GM12878 (cell line): Measurements from ENCODE around the gene COX10. TPM values are rescaled to one million over a fixed set of nuclear protein-coding genes. Genes with fewer than 3 reads are reported as not detected.

Source experiments
- ATAC-seq: fragments of 200-7000 bp; cut with Tn5 transposase; 3 replicates; pipeline ENCODE4 v1.9.1; 2020; ENCODE audit warnings: mild to moderate bottlenecking, moderate library complexity
- BruUV-seq: library from RNA; stranded (reverse); fragments of 400-500 nt; replicated peaks from 2 replicates; lab custom pipeline; 2021; lab: Mats Ljungman, UMichigan
- CTCF ChIA-PET: fragments of 300-600 bp; sonication (Branson Sonifier 250); formaldehyde crosslinking; extraction: SDS; loops from one replicate; lab custom pipeline; 2021; ENCODE audit warnings: inconsistent platforms; lab: Yijun Ruan, JAX
- POLR2A ChIA-PET: fragments of 350-600 bp; formaldehyde crosslinking; extraction: SDS; loops from one replicate; lab custom pipeline; 2021; ENCODE audit warnings: inconsistent platforms; lab: Charles Lee
- RAD21 ChIA-PET: fragments of 300-600 bp; sonication (Branson Sonifier 250); formaldehyde crosslinking; loops from one replicate; lab custom pipeline; 2023; ENCODE audit warnings: antibody characterized with exemption; ENCODE audit not compliant: unreplicated experiment; lab: Charles Lee
- SMC1A ChIA-PET: fragments of 300-600 bp; sonication (Branson Sonifier 250); formaldehyde crosslinking; loops from one replicate; lab custom pipeline; 2023; ENCODE audit not compliant: unreplicated experiment, uncharacterized antibody; lab: Charles Lee
- DNase-seq: peaks from one replicate; pipeline ENCODE4 v3.0.0-alpha.2; 2011; ENCODE audit warnings: low read depth, low spot score
- FAIRE-seq: peaks from 3 replicates; lab custom pipeline; 2011; peaks lifted over from hg19 to GRCh38; lab: Jason Lieb, UNC
- H2AFZ ChIP-seq: 2 replicates; pipeline ENCODE4 v1.6.0; 2011; ENCODE audit warnings: low read depth, low read length, control low read depth; ENCODE audit not compliant: control insufficient read depth
- H3K27ac ChIP-seq: 2 replicates; pipeline ENCODE4 v1.5.1; 2011; ENCODE audit warnings: control low read depth; ENCODE audit not compliant: control insufficient read depth, insufficient read depth
- H3K27me3 ChIP-seq, 2 experiments: replicated peaks in 1 of 2; 2 replicates each; pipeline versions ENCODE4 v1.6.0 to v1.6.1; 2011; ENCODE audit warnings: low read length in 1 of 2; ENCODE audit not compliant: control insufficient read depth in 2 of 2, insufficient read depth in 2 of 2
- H3K36me3 ChIP-seq, 2 experiments: 2 replicates each; pipeline ENCODE4 v1.5.1; 2011; ENCODE audit warnings: low read length in 1 of 2; ENCODE audit not compliant: control insufficient read depth in 2 of 2, insufficient read depth in 2 of 2
- H3K4me1 ChIP-seq: 2 replicates; pipeline ENCODE4 v1.6.1; 2011; ENCODE audit warnings: mild to moderate bottlenecking, low read length, moderate library complexity, mixed read lengths; ENCODE audit not compliant: control insufficient read depth, insufficient read depth
- H3K4me2 ChIP-seq: 2 replicates; pipeline ENCODE4 v1.6.0; 2011; ENCODE audit warnings: control low read depth; ENCODE audit not compliant: control insufficient read depth, insufficient read depth
- H3K4me3 ChIP-seq: fragments of 200-600 bp; sonication (generic); 2 replicates; pipeline ENCODE4 v1.5.1; 2016
- H3K79me2 ChIP-seq: 2 replicates; pipeline ENCODE4 v1.6.0; 2011; ENCODE audit warnings: low read length; ENCODE audit not compliant: control insufficient read depth, insufficient read depth
- H3K9ac ChIP-seq: 2 replicates; pipeline ENCODE4 v1.8.0; 2011; ENCODE audit warnings: low read length, control low read depth, mixed read lengths; ENCODE audit not compliant: control insufficient read depth, insufficient read depth
- H3K9me3 ChIP-seq: replicated peaks from 3 replicates; pipeline ENCODE4 v1.5.1; 2011; ENCODE audit warnings: mild to moderate bottlenecking, low read length; ENCODE audit not compliant: control insufficient read depth, insufficient read depth
- H4K20me1 ChIP-seq: 2 replicates; pipeline ENCODE4 v1.6.0; 2011; ENCODE audit not compliant: control insufficient read depth, insufficient read depth
- BCL11A ChIP-seq: IDR thresholded peaks from 2 replicates; pipeline ENCODE4 v1.6.1; 2011; ENCODE audit warnings: low read depth, low read length
- CBX3 ChIP-seq: fragments of 200-600 bp; sonication (generic); IDR thresholded peaks from 2 replicates; pipeline ENCODE4 v1.6.1; 2016; ENCODE audit warnings: low read depth, borderline replicate concordance
- EED ChIP-seq: sonication (generic); IDR thresholded peaks from 2 replicates; pipeline ENCODE4 v1.6.1; 2016; ENCODE audit warnings: antibody characterized with exemption, low read depth
- HDAC2 ChIP-seq: fragments of 200-600 bp; sonication (generic); IDR thresholded peaks from 2 replicates; pipeline ENCODE4 v1.6.1; 2017
- KLF5 ChIP-seq: fragments of 450-650 bp; IDR thresholded peaks from 2 replicates; pipeline ENCODE4 v1.6.1; 2014; ENCODE audit warnings: mild to moderate bottlenecking; ENCODE audit not compliant: partially characterized antibody
- MTA3 ChIP-seq: IDR thresholded peaks from 2 replicates; pipeline ENCODE4 v1.6.1; 2012; ENCODE audit warnings: low read length, inconsistent platforms, borderline replicate concordance
- NFYA ChIP-seq: IDR thresholded peaks from 2 replicates; pipeline ENCODE4 v1.6.1; 2011; ENCODE audit warnings: low read depth, mild to moderate bottlenecking, low read length, improper control_type of control experiment, borderline replicate concordance
- RB1 ChIP-seq: fragments of 450-650 bp; formaldehyde crosslinking; IDR thresholded peaks from 2 replicates; pipeline ENCODE4 v1.6.1; 2017; ENCODE audit warnings: mild to moderate bottlenecking, borderline replicate concordance
- RELB ChIP-seq: fragments of 450-650 bp; IDR thresholded peaks from 2 replicates; pipeline ENCODE4 v1.6.1; 2017; ENCODE audit warnings: low read depth, mild to moderate bottlenecking, moderate library complexity
- SKIL ChIP-seq: fragments of 450-650 bp; IDR thresholded peaks from 2 replicates; pipeline ENCODE4 v1.6.1; 2017; ENCODE audit warnings: mild to moderate bottlenecking, low read depth, inconsistent platforms; ENCODE audit not compliant: poor library complexity, severe bottlenecking
- SMAD1 ChIP-seq: fragments of 450-650 bp; IDR thresholded peaks from 2 replicates; pipeline ENCODE4 v1.6.1; 2018; ENCODE audit warnings: mild to moderate bottlenecking, low read depth; ENCODE audit not compliant: partially characterized antibody
- SREBF1 ChIP-seq: IDR thresholded peaks from 2 replicates; pipeline ENCODE4 v1.6.1; 2012; ENCODE audit warnings: mild to moderate bottlenecking, low read length
- SREBF2 ChIP-seq: IDR thresholded peaks from 2 replicates; pipeline ENCODE4 v1.6.1; 2012; ENCODE audit warnings: mild to moderate bottlenecking, low read length
- SUZ12 ChIP-seq: fragments of 200-600 bp; sonication (generic); IDR thresholded peaks from one replicate; pipeline ENCODE4 v1.6.1; 2018; ENCODE audit warnings: antibody characterized with exemption, mild to moderate bottlenecking; ENCODE audit not compliant: unreplicated experiment
- USF1 ChIP-seq: IDR thresholded peaks from 2 replicates; pipeline ENCODE4 v1.6.1; 2011; ENCODE audit warnings: borderline replicate concordance, low read depth, mild to moderate bottlenecking, moderate library complexity, mixed read lengths, low read length; ENCODE audit not compliant: insufficient read depth; ENCODE audit errors: extremely low read length
- WRNIP1 ChIP-seq: IDR thresholded peaks from 2 replicates; pipeline ENCODE4 v1.6.1; 2011; ENCODE audit warnings: low read depth, low read length, improper control_type of control experiment, borderline replicate concordance
- ZNF687 ChIP-seq: fragments of 450-650 bp; IDR thresholded peaks from 2 replicates; pipeline ENCODE4 v1.6.1; 2017; ENCODE audit warnings: mild to moderate bottlenecking, moderate library complexity
- WGBS: methylation state at CpG from one replicate; pipeline ENCODE4 v1.1.6; 2016; ENCODE audit warnings: low lambda C conversion rate; ENCODE audit not compliant: insufficient replicate concordance, insufficient coverage; ENCODE audit errors: missing lambda C conversion rate; 5-methylcytosine and 5-hydroxymethylcytosine counted together
- in situ Hi-C: fragments of 300-500 bp; cut with MboI; formaldehyde crosslinking; loops from 9 replicates; pipeline ENCODE4 v1.14.3; 2018; ENCODE audit warnings: mixed read lengths
- intact Hi-C: fragments of 100-400 bp; cut with micrococcal nuclease; formaldehyde crosslinking; loops from one replicate; pipeline ENCODE4 v1.14.2; 2022; ENCODE audit not compliant: unreplicated experiment
- polyA plus RNA-seq, 11 experiments: library from polyadenylated mRNA; depleted of rRNA in 4 of 11; unstranded in 6 of 11; stranded (reverse) in 5 of 11; fragments of >200 nt; fragmentation: Nextera tagmentation in 4 of 11; fragmentation: Illumina TruSeq in 1 of 11; extraction: Ambion mirVana in 4 of 11; extraction: Trizol in 1 of 11; gene quantifications; 1 replicate in 1 of 11; 2 replicates in 10 of 11; pipeline versions ENCODE4 v1.2.1 to v1.2.3, GENCODE V29; 2011 to 2016; ENCODE audit warnings: inconsistent platforms in 2 of 11, missing spikeins in 2 of 11, low read depth in 1 of 11
- total RNA-seq, 4 experiments: library from RNA; depleted of rRNA in 3 of 4; stranded (reverse); fragments of >200 nt in 3 of 4; fragmentation: Illumina TruSeq in 1 of 4; extraction: Trizol in 1 of 4; gene quantifications; 2 replicates each; pipeline versions ENCODE4 v1.2.1 to v1.2.3, GENCODE V29; 2013 to 2021

Gene COX10
- total and polyA plus RNA-seq, 10 of the 15 experiments (the other 5 are each of a cell fraction or from before 2014, with no cell fraction given) = 9.6 to 29.4 (median 21.3) TPM

GRCh38 chr17:14046978-14047377 lies 22.3 kb upstream of the COX10 start:
- DNase-seq (no peak), FAIRE-seq (no peak), ATAC-seq (no peak)
- H2AFZ ChIP-seq = no peak overlapping the region
- H3K4me3 ChIP-seq = no peak overlapping the region
- intact Hi-C loops (no loop called here), in situ Hi-C loops (no loop called here)
- no peaks in the 10 kb centered on the region for H4K20me1 ChIP-seq
- CTCF ChIA-PET = interaction anchor here (1.0 to 1.1 kb wide), 2 partner anchors 19 to 450 kb away, joined by 3 to 4 read pairs; no protein-coding TSS in a partner anchor
- no peaks in the 10 kb centered on the region for H3K79me2 ChIP-seq
- H3K4me2 ChIP-seq = no peak overlapping the region
- H3K9me3 ChIP-seq = no peaks in the 10 kb centered on the region
- POLR2A ChIA-PET = no interaction called here
- peaks cover 6% of the 10 kb centered on the region; the same call in 1 of the 2 replicates for H3K4me1 ChIP-seq
- no peaks in the 10 kb centered on the region for H3K27me3 ChIP-seq
- H3K9ac ChIP-seq = no peak overlapping the region
- no TSS peak for BruUV-seq
- 97% methylated on average over 6 of the region's 6 CpGs for WGBS
- H3K27ac ChIP-seq = no peak overlapping the region
- no peaks in the 10 kb centered on the region; a peak in 1 of 4 replicates for H3K36me3 ChIP-seq
- SMC1A ChIA-PET = interaction anchor here (1.3 kb wide), 1 partner anchor 9 kb away, joined by 3 read pairs; no protein-coding TSS in a partner anchor
- RAD21 ChIA-PET = no interaction called here
- no peak for TF ChIP-seq RB1
- TF ChIP-seq SKIL = no peak
- no peak for TF ChIP-seq MTA3
- TF ChIP-seq SMAD1 = no peak
- TF ChIP-seq WRNIP1 = no peak
- TF ChIP-seq USF1 = no peak
- TF ChIP-seq SUZ12 = no peak
- no peak for TF ChIP-seq EED
- no peak for TF ChIP-seq BCL11A
- no peak for TF ChIP-seq RELB
- TF ChIP-seq HDAC2 = no peak
- no peak for TF ChIP-seq KLF5
- TF ChIP-seq CBX3 = no peak
- no peak for TF ChIP-seq SREBF1
- TF ChIP-seq ZNF687 = no peak
- no peak for TF ChIP-seq NFYA
- TF ChIP-seq SREBF2 = no peak
